ENCODE data around the gene TMEM161A. TPM values are rescaled to one million over a fixed set of nuclear protein-coding genes. Genes with fewer than 3 reads are reported as not detected.

Gene TMEM161A
- total RNA-seq, 4 donors from 2014 or later, result 16.9 to 41.9 (median 18.5) TPM

- WGBS, 2 donors (ENCODE audit: low coverage in 1 of 2), result 91% methylated on average over 10 of the region's 10 CpGs; no CpG with 5 or more reads in 1 of the 2 donors
- intact Hi-C loops (cut with DNase I; ENCODE audit: low total_unique reads) (no loop called here), in situ Hi-C loops (cut with MboI; ENCODE audit: low pct_ligation_motif_present in 1 of 4, low pct_unique_long_range_greater_than_20kb in 1 of 4, low sequenced_read_pairs in 3 of 4) (no loop called here)
- Histone ChIP-seq H3K9me3 (peaks cover 0 to 8% of the 10 kb centered on the region in 2 donors), H3K27me3 (no peaks in the 10 kb centered on the region), H3K27ac (peak overlapping the region in 1 of 4 donors; percentile 16), H3K36me3 (peaks cover 0 to 9% (median 0%) of the 10 kb centered on the region in 4 donors), H3K4me3 (no peak overlapping the region), H3K4me1 (no peaks in the 10 kb centered on the region)
- TF ChIP-seq POLR2A (IDR thresholded peaks at IDR 0.05), result no peak
- TF ChIP-seq CTCF (IDR thresholded peaks at IDR 0.05), result no peak
- no peak for TF ChIP-seq POLR2AphosphoS5 (IDR thresholded peaks at IDR 0.05)
- TF ChIP-seq EP300 (IDR thresholded peaks at IDR 0.05; ENCODE audit: low read depth), result no peak
- no peak for DNase-seq
Observed at GRCh38 chr19:19121371-19121770, 16.9 kb downstream of the TMEM161A start.

- H3K4me3 ChIP-seq, result peak overlapping the region in 3 of 4 donors; percentile 15 to 25 (median 16)
- peak overlapping the region in 3 of 4 donors; percentile 18 to 61 (median 41) for H3K27ac ChIP-seq
- peaks cover 0 to 8% of the 10 kb centered on the region in 2 donors for H3K9me3 ChIP-seq
- peak; percentile 71 for DNase-seq
- in situ Hi-C loops (cut with MboI; ENCODE audit: low pct_ligation_motif_present in 1 of 4, low pct_unique_long_range_greater_than_20kb in 1 of 4, low sequenced_read_pairs in 3 of 4) (no loop called here), intact Hi-C loops (cut with DNase I; ENCODE audit: low total_unique reads) (no loop called here)
- 42 to 80% methylated on average over 10 to 39 of the region's 39 CpGs for WGBS, 2 donors (ENCODE audit: low coverage in 1 of 2)
- no peaks in the 10 kb centered on the region for H3K27me3 ChIP-seq
- H3K36me3 ChIP-seq, result peaks cover 0 to 9% (median 0%) of the 10 kb centered on the region in 4 donors
- TF ChIP-seq CTCF (IDR thresholded peaks at IDR 0.05), result no peak
- TF ChIP-seq POLR2AphosphoS5 (IDR thresholded peaks at IDR 0.05), result no peak
- TF ChIP-seq EP300 (IDR thresholded peaks at IDR 0.05; ENCODE audit: low read depth), result no peak
- TF ChIP-seq POLR2A (IDR thresholded peaks at IDR 0.05), result no peak
- no peaks in the 10 kb centered on the region for H3K4me1 ChIP-seq
Observed at GRCh38 chr19:19120308-19121231, 17.7 kb downstream of the TMEM161A start.

GRCh38 chr19:19119325-19120237 lies 18.7 kb downstream of the TMEM161A start:
- H3K27ac ChIP-seq, result peak overlapping the region in 2 of 4 donors; percentile 18 to 61
- intact Hi-C loops (cut with DNase I; ENCODE audit: low total_unique reads), result no loop called here

More at GRCh38 chr19:19119325-19120237, 18.7 kb downstream of the TMEM161A start:
- no peak for DNase-seq
- 74 to 85% methylated on average over 6 to 39 of the region's 39 CpGs for WGBS, 2 donors (ENCODE audit: low coverage in 1 of 2)
- in situ Hi-C loops (cut with MboI; ENCODE audit: low pct_ligation_motif_present in 1 of 4, low pct_unique_long_range_greater_than_20kb in 1 of 4, low sequenced_read_pairs in 3 of 4), result no loop called here
- H3K9me3 ChIP-seq, result peaks cover 0 to 8% of the 10 kb centered on the region in 2 donors
- H3K27me3 ChIP-seq, result no peaks in the 10 kb centered on the region
- H3K4me3 ChIP-seq, result no peak overlapping the region
- no peaks in the 10 kb centered on the region for H3K4me1 ChIP-seq
- TF ChIP-seq POLR2A (IDR thresholded peaks at IDR 0.05) (no peak), EP300 (IDR thresholded peaks at IDR 0.05; ENCODE audit: low read depth) (no peak), POLR2AphosphoS5 (IDR thresholded peaks at IDR 0.05) (no peak), CTCF (IDR thresholded peaks at IDR 0.05) (no peak)
- peaks cover 0 to 9% (median 0%) of the 10 kb centered on the region in 4 donors for H3K36me3 ChIP-seq
